Panc1 (cell line): Measurements from ENCODE around the gene C13orf46. TPM values are rescaled to one million over a fixed set of nuclear protein-coding genes. Genes with fewer than 3 reads are reported as not detected.

Source experiments
- ATAC-seq: fragments of 200-7000 bp; cut with Tn5 transposase; 2 replicates; pipeline ENCODE4 v1.9.1; 2020; ENCODE audit warnings: mild to moderate bottlenecking, moderate library complexity
- BruUV-seq: library from RNA; stranded (reverse); fragments of 400-500 nt; replicated peaks from 2 replicates; lab custom pipeline; 2021; lab: Mats Ljungman, UMichigan
- CTCF ChIA-PET: fragments of 300-600 bp; sonication (Branson Sonifier 250); formaldehyde crosslinking; loops from one replicate; lab custom pipeline; 2022; ENCODE audit warnings: antibody characterized with exemption; lab: Charles Lee
- POLR2A ChIA-PET: fragments of 300-600 bp; sonication (Branson Sonifier 250); formaldehyde crosslinking; loops from one replicate; lab custom pipeline; 2022; ENCODE audit warnings: antibody characterized with exemption; lab: Charles Lee
- DNase-seq: peaks from one replicate; pipeline ENCODE4 v3.0.0-alpha.2; 2010; ENCODE audit warnings: low read depth, low spot score
- H3K27ac ChIP-seq: 2 replicates; pipeline ENCODE4 v1.5.1; 2011; ENCODE audit warnings: mild to moderate bottlenecking, low read length, inconsistent platforms
- H3K27me3 ChIP-seq: fragments of 200-500 bp; sonication (Bioruptor generic); 2 replicates; pipeline ENCODE4 v1.6.0; 2014; ENCODE audit warnings: low read length, inconsistent platforms; ENCODE audit not compliant: control insufficient read depth, insufficient read depth
- H3K36me3 ChIP-seq: fragments of 200-500 bp; sonication (Bioruptor generic); 2 replicates; pipeline ENCODE4 v1.5.1; 2014; ENCODE audit warnings: inconsistent platforms, mild to moderate bottlenecking, low read length, moderate library complexity; ENCODE audit not compliant: control insufficient read depth, insufficient read depth
- H3K4me1 ChIP-seq: 2 replicates; pipeline ENCODE4 v1.5.1; 2011; ENCODE audit warnings: inconsistent platforms, mild to moderate bottlenecking, low read length, moderate library complexity; ENCODE audit not compliant: control insufficient read depth, insufficient read depth
- H3K4me3 ChIP-seq, 2 experiments: 2 replicates each; pipeline ENCODE4 v1.5.1; 2011 to 2012; ENCODE audit warnings: low read depth in 2 of 2, low read length in 2 of 2, mild to moderate bottlenecking in 2 of 2, inconsistent platforms in 1 of 2, moderate library complexity in 1 of 2
- H3K9me3 ChIP-seq: fragments of 200-500 bp; sonication (Bioruptor generic); 2 replicates; pipeline ENCODE4 v1.5.1; 2014; ENCODE audit warnings: low read depth, mild to moderate bottlenecking, inconsistent platforms, low read length, moderate library complexity; ENCODE audit not compliant: control insufficient read depth, insufficient read depth
- POLR2AphosphoS5 ChIP-seq: IDR thresholded peaks from 2 replicates; pipeline ENCODE4 v1.6.1; 2012; ENCODE audit warnings: mild to moderate bottlenecking, low read depth, low read length, moderate library complexity
- SIN3A ChIP-seq: IDR thresholded peaks from 2 replicates; pipeline ENCODE4 v1.6.1; 2012; ENCODE audit warnings: low read depth, mild to moderate bottlenecking, low read length, moderate library complexity, borderline replicate concordance; ENCODE audit not compliant: insufficient read depth
- TCF7L2 ChIP-seq: IDR thresholded peaks from 2 replicates; pipeline ENCODE4 v1.6.1; 2011; ENCODE audit warnings: mild to moderate bottlenecking, low read depth, low read length, inconsistent platforms
- in situ Hi-C: cut with HindIII; loops from 2 replicates; pipeline ENCODE4 v1.10.0; 2016; ENCODE audit warnings: low sequenced_read_pairs, low pct_unique_long_range_greater_than_20kb
- intact Hi-C: fragments of 100-400 bp; cut with micrococcal nuclease; formaldehyde crosslinking; loops from one replicate; pipeline ENCODE4 v1.10.0; 2022; ENCODE audit not compliant: unreplicated experiment
- total RNA-seq: library from RNA; stranded (reverse); gene quantifications from one replicate; pipeline ENCODE4 v1.2.1, GENCODE V29; 2021; ENCODE audit not compliant: unreplicated experiment
- TF ChIP-seq, protein P1 (sequence below): fragments of 450-650 bp; IDR thresholded peaks from 2 replicates; pipeline ENCODE4 v1.5.1; 2017; ENCODE audit warnings: mild to moderate bottlenecking
- TF ChIP-seq, protein P2 (sequence below), 2 experiments: IDR thresholded peaks; 2 replicates each; pipeline ENCODE4 v1.6.1; 2011 to 2012; ENCODE audit warnings: low read depth in 2 of 2, control low read depth in 1 of 2, low read length in 1 of 2, mild to moderate bottlenecking in 1 of 2, moderate library complexity in 1 of 2; ENCODE audit not compliant: insufficient read depth in 1 of 2

Gene C13orf46
- total RNA-seq, 1 experiment from 2014 or later: 2.6 TPM

DNA sequence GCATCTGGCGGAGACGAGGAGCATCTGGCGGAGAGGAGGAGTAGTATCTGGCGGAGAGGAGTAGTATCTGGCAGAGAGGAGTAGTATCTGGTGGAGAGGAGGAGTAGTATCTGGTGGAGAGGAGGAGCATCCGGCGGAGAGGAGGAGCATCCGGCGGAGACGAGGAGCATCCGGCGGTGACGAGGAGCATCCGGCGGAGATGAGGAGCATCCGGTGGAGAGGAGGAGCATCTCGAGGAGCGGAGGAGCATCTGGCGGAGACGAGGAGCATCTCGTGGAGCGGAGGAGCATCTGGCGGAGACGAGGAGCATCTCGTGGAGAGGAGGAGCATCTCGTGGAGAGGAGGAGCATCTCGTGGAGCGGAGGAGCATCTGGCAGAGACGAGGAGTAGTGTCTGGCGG, 18.6 kb downstream of the C13orf46 start:
- ChIA-PET POLR2A (no interaction called here), CTCF (no interaction called here)
- TF ChIP-seq, protein P1, sequence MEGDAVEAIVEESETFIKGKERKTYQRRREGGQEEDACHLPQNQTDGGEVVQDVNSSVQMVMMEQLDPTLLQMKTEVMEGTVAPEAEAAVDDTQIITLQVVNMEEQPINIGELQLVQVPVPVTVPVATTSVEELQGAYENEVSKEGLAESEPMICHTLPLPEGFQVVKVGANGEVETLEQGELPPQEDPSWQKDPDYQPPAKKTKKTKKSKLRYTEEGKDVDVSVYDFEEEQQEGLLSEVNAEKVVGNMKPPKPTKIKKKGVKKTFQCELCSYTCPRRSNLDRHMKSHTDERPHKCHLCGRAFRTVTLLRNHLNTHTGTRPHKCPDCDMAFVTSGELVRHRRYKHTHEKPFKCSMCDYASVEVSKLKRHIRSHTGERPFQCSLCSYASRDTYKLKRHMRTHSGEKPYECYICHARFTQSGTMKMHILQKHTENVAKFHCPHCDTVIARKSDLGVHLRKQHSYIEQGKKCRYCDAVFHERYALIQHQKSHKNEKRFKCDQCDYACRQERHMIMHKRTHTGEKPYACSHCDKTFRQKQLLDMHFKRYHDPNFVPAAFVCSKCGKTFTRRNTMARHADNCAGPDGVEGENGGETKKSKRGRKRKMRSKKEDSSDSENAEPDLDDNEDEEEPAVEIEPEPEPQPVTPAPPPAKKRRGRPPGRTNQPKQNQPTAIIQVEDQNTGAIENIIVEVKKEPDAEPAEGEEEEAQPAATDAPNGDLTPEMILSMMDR: no peak
- TF ChIP-seq SIN3A: no peak
- TF ChIP-seq TCF7L2: no peak
- TF ChIP-seq, protein P2, sequence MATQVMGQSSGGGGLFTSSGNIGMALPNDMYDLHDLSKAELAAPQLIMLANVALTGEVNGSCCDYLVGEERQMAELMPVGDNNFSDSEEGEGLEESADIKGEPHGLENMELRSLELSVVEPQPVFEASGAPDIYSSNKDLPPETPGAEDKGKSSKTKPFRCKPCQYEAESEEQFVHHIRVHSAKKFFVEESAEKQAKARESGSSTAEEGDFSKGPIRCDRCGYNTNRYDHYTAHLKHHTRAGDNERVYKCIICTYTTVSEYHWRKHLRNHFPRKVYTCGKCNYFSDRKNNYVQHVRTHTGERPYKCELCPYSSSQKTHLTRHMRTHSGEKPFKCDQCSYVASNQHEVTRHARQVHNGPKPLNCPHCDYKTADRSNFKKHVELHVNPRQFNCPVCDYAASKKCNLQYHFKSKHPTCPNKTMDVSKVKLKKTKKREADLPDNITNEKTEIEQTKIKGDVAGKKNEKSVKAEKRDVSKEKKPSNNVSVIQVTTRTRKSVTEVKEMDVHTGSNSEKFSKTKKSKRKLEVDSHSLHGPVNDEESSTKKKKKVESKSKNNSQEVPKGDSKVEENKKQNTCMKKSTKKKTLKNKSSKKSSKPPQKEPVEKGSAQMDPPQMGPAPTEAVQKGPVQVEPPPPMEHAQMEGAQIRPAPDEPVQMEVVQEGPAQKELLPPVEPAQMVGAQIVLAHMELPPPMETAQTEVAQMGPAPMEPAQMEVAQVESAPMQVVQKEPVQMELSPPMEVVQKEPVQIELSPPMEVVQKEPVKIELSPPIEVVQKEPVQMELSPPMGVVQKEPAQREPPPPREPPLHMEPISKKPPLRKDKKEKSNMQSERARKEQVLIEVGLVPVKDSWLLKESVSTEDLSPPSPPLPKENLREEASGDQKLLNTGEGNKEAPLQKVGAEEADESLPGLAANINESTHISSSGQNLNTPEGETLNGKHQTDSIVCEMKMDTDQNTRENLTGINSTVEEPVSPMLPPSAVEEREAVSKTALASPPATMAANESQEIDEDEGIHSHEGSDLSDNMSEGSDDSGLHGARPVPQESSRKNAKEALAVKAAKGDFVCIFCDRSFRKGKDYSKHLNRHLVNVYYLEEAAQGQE (IDR thresholded peaks at IDR 0.05; ENCODE audit: insufficient read depth in 1 of 2, low read depth in 2 of 2, low read length in 1 of 2): no peak
- no peak for TF ChIP-seq POLR2AphosphoS5
- ATAC-seq: no peak
- no peak for DNase-seq
- intact Hi-C loops (no loop called here), in situ Hi-C loops (no loop called here)
- Histone ChIP-seq H3K27ac (no peak overlapping the region), H3K4me1 (no peaks in the 10 kb centered on the region), H3K27me3 (no peaks in the 10 kb centered on the region), H3K4me3 (no peak overlapping the region), H3K9me3 (no peaks in the 10 kb centered on the region), H3K36me3 (no peaks in the 10 kb centered on the region)
- no TSS peak for BruUV-seq

DNA sequence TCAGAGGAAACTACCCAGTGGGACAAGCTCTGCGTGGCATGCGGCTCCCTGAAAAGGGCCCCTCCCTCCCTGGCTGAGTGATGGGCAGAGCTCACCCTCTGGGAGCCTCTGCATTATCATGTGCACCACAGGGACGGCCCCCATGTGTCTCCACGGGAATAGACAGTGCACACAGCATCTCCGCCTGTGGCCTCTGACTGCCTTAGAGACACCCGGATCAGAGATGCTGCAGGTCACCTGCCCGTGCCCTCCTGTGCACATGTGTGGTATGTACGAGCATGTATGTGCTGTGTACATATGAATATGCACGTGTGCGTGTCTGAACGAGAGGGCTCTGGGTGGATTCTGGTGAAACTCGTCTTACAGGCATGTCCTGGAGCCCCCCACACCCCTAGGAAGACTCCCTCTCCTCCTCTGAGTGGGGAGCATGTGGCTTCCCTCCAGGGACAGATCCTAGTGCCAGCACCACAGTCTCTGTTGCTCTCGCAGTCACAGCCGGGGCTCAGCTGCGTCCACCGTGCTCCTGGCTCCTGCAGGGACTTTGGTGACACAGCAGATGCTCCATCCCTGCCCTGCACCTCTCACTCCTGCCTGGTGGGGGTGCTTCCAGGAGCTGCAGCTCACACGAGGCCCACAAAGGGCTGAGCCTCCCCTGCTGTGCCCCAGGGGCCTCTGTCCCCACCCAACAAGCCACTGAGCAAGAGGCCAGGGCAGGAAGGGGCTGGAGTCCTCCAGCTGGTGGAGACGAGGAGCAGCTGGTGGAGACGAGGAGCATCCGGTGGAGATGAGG, 19.6 kb downstream of the C13orf46 start:
- POLR2A ChIA-PET: no interaction called here
- DNase-seq: no peak
- Histone ChIP-seq H3K4me1 (no peaks in the 10 kb centered on the region), H3K27ac (no peak overlapping the region), H3K27me3 (no peaks in the 10 kb centered on the region), H3K4me3 (no peak overlapping the region), H3K36me3 (no peaks in the 10 kb centered on the region), H3K9me3 (no peaks in the 10 kb centered on the region)
- no peak for TF ChIP-seq POLR2AphosphoS5
- TF ChIP-seq, protein P1: no peak
- no peak for TF ChIP-seq SIN3A
- TF ChIP-seq TCF7L2: no peak
- TF ChIP-seq, protein P2 (IDR thresholded peaks at IDR 0.05; ENCODE audit: insufficient read depth in 1 of 2, low read depth in 2 of 2, low read length in 1 of 2): no peak
- BruUV-seq: no TSS peak
- intact Hi-C loops (no loop called here), in situ Hi-C loops (no loop called here)
- CTCF ChIA-PET: no interaction called here
- ATAC-seq: no peak
